ENCODE data around the gene MME.
"Not testable (repeated sequence)": the region's sequence is repeated elsewhere in the genome, so short reads cannot be mapped to it uniquely, and the experiment has no call there.

MME gene

GRCh38 chr3:155194973-155195957, 115.1 kb downstream of the MME start:
- no peak for DNase-seq

GRCh38 chr3:155196131-155197021, 116.3 kb downstream of the MME start:
- DNase-seq, result no peak

GRCh38 chr3:155197786-155198185, 117.7 kb downstream of the MME start:
- DNase-seq, result no peak

- DNase-seq, result no peak
These were observed 122.5 kb downstream of the MME start for GRCh38 chr3:155202626-155203025.

GRCh38 chr3:155204851-155205250, 124.7 kb downstream of the MME start:
- DNase-seq, result no peak

GRCh38 chr3:155208183-155208800, 128.2 kb downstream of the MME start:
- DNase-seq, result no peak

GRCh38 chr3:155210736-155211135, 130.6 kb downstream of the MME start:
- DNase-seq, result no peak

- DNase-seq, result no peak
These were observed 131.1 kb downstream of the MME start for GRCh38 chr3:155211266-155211665.

- DNase-seq, result no peak
These were observed 131.8 kb downstream of the MME start for GRCh38 chr3:155211940-155212339.

GRCh38 chr3:155216007-155216406, 135.9 kb downstream of the MME start:
- not testable (repeated sequence) for DNase-seq

GRCh38 chr3:155217591-155217990, 137.5 kb downstream of the MME start:
- DNase-seq, result no peak

GRCh38 chr3:155218462-155218861, 138.3 kb downstream of the MME start:
- DNase-seq, result no peak

- no peak for DNase-seq
These were observed 139.0 kb downstream of the MME start for GRCh38 chr3:155219106-155219505.

- DNase-seq, result no peak
These were observed 145.3 kb downstream of the MME start for GRCh38 chr3:155225417-155225816.

GRCh38 chr3:155227141-155227540, 147.0 kb downstream of the MME start:
- DNase-seq, result no peak

GRCh38 chr3:155228676-155229075, 148.6 kb downstream of the MME start:
- DNase-seq, result no peak

GRCh38 chr3:155229086-155229485, 149.0 kb downstream of the MME start:
- DNase-seq, result no peak

GRCh38 chr3:155230382-155230781, 150.3 kb downstream of the MME start:
- no peak for DNase-seq

- DNase-seq, result no peak
These were observed 151.7 kb downstream of the MME start for GRCh38 chr3:155231792-155232191.

GRCh38 chr3:155232605-155233004, 152.5 kb downstream of the MME start:
- no peak for DNase-seq

GRCh38 chr3:155233213-155233612, 153.1 kb downstream of the MME start:
- no peak for DNase-seq

All from activated effector memory CD4-positive, alpha-beta T cell treated with anti-CD3 and anti-CD28 coated beads, Interleukin-2, amount 50 U/mL, for 16 hours (primary cell).